NCI-H2171 (cell line): ENCODE data around the gene FRMD6.

ENCODE experiments used
- DNase-seq: peaks from one replicate; lab custom pipeline; 2025; lab: John Stamatoyannopoulos, UW

The FRMD6 gene

DNA sequence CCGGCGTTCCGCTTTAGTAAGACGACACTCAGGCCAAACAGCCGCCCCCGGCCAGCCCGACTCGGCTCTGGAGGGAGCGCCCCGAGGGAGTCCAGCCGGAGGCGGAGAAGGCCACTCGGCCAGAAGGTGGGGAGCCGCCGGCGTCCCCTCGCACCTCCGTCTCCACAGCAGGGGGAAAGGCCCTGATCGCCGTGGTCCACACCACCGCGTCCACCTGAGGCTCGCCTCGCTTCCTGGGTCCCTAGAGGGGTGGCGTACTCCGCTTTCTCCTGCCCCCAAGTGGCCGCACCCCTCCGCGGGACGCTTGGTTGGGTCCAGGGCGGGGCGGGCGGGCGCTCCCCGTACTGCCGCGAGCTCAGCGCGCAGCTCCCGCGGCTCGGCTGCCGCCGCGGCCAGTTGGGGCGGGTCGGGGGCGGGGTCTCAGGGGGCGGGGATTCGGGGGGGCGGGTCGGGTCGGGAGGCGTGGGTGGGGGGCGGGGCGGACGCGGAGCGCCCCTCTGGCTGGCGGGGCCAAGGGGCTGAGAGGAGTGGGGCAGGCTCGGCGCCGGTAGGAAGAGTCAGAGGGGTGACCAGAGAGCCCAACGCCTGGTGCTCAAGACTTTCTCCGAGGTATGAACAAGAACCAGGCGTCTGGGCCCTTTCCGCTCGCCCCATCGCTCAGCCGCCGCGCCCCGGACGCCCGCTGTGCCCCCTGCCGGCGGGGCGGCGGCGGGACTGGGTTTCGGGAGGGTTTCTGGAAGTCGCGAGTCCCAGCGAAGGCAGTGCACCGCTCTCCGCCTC, at the start of gene FRMD6:
Gene FRMD6 (plus strand): TSS at position 523 of the 780 bp plus-strand sequence. CDS start 37,927 bp downstream, outside the sequence.
- DNase-seq = peak; percentile 93

DNA sequence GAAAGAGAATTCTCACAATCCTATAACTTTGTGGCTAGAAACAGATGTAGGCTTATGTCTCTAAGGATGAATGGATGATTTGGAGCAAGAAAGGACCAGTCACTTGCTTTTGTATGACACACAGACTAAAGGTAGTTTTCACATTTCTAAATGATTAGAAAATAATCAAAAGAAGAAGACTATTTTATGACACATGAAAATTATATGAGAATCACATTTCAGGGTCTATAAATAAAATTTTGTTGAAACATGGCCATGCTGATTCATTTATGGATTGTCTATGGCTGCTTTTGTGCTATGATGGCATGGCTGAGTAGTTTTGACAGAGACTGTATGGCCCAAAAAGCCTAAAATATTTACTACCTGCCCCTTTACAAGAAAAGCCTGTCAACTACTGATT, 49.4 kb upstream of the FRMD6 start:
- no peak for DNase-seq

DNA sequence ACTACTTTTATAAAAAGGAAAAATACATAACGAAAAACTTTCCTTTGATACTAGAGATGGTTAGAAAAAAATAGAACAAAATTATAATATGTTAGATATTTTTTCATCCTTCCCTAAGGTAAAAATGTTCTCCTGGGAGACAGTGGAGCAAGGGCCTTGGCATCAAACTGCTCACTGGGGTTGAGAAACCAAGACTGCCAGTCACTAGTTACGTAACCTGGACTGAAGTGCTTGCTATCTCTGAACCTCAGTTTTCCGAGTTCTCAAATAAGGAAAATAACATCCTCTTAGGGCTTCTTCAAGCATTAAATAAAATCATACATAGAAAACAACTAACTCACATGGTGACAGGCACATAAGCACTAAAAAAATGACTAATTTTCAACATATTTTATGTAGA, 48.2 kb upstream of the FRMD6 start:
- no peak for DNase-seq

DNA sequence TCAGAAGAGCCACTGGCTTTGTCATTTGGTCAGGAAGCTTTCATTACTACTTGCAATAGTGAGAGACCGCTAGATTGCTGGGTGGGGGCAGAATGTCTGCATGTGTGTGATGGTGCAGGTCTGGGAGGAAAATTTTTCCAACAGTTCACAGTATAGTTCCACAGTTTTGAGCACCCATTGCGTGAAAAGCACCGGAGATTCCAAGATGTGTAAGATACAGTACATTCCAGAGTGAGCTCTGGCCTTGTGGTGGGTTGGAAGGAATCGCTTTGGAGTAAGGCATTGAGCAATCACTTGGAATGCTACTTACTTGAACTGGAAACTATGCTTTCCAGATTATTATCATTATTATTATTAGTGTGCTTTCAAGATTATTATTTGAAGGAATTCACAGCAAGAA, 47.6 kb upstream of the FRMD6 start:
- DNase-seq = no peak

DNA sequence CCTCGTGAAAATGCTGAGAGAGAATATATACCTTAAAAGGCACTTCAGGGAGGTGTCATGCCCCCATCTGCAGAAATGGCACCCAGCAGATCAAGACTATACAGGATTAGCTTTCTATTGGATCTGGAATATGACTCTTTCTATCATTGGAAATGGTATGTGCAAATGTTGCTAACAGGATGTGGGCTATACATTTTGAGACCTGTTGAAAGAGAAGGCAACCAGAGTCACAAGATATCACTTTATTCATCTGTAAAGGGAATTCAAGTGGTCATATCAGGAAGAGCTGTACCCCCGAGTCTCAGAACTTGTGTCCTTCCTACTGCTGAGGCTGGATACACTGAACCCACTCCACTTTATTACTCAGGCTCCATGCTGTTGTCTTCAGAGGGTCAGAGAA, 46.1 kb upstream of the FRMD6 start:
- DNase-seq = no peak

DNA sequence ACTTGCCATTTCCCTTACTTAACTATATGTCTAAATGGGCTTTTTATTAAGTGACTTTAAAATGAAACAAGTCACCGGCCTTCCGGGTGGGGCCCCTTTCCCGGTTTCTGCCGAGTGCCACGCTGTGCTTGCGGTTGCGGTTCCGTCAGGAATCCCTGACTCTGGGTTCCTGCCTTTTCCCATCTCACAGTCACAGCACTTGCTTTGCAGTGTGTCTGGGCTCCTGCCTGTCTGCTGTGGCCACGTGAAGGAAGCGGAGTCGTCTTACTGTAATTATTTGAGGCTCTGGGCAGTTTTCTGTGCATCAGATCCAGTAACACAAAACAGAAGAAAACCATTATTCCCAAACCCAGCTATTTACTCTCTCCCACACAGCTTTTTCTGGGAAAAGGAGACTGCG, 44.0 kb upstream of the FRMD6 start:
- no peak for DNase-seq

DNA sequence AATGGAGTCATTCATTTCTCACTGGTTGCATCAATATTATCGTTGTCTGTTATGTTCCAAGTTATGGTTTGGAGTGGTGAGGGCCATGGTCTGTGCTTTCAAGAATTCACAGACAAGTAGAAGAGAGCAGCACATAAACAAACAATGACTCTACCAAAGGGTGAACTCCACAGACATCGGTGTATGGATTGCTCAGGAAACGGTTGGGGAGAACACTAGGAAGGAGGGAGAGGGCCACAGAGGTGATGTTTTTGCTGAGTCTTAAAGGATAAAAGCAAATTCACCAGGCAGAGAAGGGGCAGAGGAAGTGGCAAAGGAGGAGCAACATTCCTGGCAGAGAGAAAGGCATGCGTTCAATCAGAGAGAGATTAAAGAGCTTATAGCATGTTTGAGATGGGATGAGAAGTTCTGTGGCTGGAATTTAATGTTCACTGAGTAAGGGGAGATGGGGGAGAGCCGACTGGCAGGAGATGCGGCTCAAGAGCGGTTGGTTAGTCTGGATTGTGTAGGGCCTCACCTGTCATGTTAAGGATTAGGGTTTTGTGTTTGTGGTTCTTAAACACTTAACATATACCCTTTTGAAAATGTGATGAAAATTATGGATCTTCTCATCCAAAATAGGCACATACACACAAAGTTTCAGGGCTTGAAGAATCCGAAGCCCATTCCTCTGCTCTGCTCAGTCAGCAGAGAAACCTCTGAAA, 42.3 kb upstream of the FRMD6 start:
- no peak for DNase-seq

DNA sequence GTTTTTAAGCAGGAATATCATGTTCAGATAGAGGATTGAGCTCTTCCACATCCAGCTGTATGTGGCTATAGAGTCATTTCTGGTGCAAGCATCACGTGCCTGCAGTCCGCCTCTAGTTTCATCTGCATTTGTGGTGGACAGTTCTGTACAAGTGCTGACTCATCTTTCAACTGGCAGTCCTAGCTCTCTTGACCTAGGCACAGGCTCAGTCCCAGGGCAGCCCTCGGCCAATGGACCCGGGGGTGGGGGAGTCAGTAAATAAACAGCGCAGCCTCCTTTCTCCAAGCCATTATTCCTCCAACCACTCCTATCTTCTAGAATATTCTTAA, 41.8 kb upstream of the FRMD6 start:
- DNase-seq = no peak

DNA sequence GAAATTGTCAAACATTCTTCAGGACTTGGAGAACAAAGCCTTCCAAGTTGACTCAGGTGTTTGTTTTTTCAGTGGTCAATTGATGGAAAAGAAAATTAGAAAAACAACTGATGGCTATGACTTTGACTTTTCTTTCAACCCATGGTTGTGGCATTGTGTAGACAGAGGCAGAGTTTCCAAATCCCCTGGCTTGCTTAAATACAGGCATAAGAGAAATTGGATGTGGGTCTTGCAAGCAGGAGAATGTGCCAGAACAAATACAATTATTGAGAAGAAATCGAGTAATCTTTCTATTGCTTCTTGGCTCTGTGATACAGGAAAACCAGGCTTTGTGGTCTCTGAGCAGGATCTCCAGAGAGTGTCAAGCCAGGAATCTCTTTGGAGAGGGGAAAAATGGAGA, 40.9 kb upstream of the FRMD6 start:
- no peak for DNase-seq

DNA sequence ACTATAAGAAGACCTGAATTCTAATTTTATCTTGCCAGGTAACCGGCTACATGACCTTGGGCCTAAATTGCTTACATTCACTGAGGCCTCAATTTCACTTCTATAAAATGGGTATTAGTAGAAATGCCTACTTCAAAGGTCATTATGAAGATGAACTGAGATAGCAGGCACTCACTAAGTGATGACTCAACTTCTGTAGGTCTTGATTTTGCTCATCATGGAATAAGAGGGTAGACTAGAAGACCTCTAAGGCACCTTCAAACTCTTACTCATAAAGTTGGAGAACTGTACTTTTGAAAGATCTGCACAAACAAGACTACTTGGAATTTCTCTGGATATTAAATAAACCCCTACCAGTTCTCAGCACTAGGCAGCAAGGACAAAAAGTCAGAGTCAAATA, 39.3 kb upstream of the FRMD6 start:
- DNase-seq = no peak

DNA sequence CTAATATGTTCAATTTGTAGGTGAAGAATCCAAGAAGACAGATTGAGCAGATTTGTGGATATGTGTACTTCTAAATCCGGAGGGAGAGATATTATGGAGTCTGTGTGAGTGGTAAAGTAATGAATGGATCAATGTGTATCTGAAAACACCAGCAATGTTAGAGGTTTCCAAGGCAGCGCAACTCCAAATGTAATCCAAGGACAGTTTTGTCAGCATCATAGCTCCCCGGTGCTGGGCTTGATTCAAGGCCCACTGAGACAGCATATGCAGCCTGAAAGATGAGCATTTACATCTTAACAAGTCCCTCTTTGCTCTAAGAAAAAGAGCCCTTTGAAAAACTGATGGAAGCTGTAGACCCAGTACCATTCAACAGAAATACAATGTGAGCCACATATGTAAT, 38.3 kb upstream of the FRMD6 start:
- no peak for DNase-seq

DNA sequence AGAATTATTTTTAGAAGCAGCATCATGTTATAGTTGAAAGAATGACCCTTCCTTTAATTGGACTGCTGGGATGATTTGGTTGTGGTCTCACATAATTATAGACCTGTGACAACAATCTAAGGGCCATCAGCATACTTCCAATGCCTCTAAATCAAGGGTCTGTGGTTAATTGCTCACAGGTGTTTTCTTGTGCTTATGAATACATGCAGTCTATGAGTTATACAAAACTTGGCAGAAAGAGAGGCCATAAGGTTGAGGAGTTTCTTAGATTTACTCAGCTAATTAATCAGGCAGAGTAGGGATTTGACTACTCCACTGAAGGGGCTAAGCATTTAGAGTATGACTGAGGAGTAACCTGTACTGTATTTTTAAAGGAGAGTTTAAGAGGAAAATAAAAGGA, 37.0 kb upstream of the FRMD6 start:
- DNase-seq = no peak

DNA sequence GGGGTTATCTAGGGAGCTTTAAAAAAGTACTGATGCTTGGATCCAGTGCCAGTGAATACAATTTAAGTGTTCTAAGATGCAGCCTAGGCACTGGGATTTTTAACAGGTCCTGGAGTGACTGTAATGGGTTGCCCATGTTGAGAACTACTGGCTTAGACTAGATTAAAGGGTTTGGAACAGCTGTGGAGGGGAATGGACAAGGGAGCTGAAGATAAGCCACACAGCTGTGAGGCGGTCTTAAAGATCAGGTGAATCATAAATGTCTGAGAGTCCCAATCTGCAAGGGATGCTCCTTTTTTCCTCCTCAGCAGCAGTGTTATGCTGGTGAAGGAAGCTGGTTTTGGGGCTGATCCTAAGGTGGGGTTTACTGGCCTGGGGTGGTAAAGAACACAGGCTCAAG, 35.5 kb upstream of the FRMD6 start:
- DNase-seq = no peak

DNA sequence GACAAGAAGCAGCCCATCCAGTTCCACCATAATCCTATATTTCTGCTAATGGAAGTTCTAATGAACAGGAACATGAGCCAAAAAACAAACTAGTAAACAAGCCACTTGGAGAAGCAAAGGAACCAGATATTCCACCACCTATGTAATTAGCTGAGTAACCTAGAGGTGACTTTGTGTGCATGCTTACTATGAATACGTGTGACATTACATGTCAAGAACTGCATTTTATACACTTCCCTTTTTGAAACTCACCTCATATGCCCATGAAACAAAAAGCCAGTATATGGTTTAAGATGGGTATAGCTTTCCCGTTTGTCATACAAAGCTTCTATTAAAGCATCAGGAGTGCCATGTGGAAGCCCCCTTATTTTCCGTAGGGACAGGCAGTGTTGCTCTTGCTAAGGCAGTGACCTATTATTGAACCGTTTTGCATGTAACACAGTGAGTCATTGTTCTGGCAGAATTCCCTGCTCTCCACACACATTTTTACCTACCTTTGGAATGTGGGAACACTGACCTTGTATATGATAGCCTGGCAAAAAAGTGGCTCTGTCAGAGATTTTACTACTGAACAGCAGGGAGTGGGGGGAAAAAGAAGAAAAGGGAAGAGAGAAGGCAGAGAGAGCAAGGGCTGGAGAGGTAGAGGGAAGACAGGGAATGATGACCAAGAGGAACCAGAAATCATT, 34.8 kb upstream of the FRMD6 start:
- no peak for DNase-seq

DNA sequence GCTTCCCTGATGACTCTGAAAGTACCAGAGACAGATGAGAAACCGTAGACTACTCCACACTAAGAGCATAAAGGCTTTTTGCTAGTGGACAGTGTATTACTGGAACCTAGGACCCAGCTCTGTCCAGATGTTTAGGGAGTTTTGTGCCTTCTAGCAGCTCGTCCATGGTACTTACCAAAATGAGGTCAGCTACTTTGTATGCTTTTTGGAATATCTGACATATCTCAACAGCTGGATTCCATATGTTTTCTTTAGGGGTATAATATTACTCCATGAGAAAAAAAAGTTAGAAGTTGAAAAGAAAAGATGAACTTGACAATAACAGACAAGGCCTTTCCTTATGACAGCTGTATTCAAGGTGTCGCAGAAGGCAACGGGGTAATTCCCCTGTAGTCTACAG, 32.1 kb upstream of the FRMD6 start:
- no peak for DNase-seq

DNA sequence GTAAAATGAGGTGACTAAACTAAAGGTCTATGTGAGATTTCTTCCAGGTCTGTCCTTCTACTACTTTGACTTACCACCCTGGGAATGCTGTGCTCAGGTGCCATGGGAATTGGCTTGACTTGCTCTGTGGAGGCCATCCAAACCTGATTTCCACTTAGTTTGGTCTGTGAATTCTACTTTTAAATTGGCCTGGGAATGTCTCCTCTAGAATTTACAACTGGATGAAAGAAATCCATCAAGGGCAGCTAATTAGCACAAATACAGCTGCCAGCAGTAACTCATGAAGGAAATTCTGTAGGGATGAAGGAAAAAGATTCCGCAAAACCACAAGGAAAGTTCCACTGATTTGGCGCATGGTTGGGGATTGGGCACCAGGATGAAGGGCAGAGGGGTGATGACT, 31.7 kb upstream of the FRMD6 start:
- DNase-seq = no peak

DNA sequence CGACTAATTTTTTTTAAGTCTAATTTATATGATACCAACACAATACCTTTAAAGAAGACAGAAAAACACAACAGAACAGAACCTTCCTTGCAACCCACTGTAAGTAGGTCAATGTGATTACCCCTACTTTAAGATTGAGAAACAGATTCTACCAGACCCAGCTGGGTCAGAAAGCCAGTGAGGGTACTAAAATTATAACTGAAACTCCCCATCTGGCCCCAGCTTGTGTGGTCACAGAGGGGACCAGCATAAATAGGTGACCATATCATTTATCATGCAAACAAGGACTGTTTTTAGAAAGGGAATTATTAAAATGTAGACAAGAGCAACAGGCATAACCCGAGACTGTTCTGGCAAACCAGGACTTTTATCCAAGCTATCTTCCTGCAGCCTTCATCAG, 30.1 kb upstream of the FRMD6 start:
- no peak for DNase-seq

DNA sequence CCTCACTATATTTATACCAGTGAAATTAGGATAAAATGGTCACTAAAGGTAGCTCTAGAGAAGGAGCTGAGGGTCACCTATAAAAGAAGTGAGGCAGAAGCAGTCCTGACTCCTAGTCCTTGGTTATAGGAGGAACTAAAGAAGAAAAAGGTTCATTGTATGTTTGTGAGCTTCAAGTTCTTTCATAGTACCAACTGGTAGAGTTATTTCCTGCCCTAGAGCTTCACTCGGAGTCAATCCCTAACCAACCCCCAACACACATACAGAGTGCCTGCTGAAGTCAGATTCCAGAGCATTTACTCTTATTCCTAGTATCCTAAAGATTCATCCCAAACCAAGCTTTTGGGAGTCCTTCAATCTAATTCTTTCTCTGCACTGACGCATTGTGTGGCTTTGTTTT, 29.3 kb upstream of the FRMD6 start:
- no peak for DNase-seq

DNA sequence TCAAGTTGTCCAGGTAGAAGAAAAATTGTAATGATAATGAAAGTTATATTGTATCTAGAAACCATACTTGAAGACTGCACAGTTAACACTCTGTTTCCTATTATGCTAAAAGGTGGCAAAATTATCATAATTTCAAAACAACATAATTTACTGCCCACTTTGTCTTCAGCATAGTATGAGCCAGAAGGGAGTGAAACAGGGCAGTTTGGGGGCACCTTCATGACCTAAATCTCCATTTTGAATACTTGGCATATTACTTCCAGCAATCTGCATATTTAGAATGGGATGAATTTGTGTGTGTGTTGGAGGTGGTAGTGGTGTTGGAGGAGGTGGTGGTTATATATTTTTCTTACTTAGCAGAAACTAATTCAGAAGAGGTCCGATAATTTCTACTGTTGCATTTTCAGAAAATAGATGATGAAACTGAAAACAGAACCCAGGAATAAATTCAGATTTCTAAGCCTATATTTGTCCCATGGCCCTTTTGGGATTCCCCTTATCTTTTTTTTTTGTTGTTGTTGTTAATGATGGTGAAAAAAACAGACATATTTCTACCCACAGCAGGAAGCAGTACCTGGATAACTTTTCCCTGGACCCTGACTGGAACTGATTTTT, 26.6 kb upstream of the FRMD6 start:
- no peak for DNase-seq

DNA sequence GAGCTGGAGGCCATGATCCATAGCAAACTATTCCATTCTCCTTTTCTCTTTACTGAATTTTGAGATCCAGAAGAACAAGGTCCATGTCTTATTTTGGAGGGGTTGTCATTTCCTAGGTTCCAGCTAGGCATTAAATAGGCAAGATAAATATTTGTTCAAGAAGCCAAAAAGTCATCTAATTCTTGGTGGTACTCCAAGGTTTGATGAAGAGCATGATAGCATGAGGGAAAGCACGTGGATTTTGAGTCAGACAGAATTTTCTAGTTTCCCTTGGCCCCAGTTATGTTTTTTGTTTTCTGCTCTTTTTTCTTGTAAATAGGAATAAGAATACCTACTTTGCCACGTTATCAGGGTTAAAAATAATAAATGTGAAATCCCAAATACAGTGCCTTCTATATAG, 25.5 kb upstream of the FRMD6 start:
- no peak for DNase-seq

DNA sequence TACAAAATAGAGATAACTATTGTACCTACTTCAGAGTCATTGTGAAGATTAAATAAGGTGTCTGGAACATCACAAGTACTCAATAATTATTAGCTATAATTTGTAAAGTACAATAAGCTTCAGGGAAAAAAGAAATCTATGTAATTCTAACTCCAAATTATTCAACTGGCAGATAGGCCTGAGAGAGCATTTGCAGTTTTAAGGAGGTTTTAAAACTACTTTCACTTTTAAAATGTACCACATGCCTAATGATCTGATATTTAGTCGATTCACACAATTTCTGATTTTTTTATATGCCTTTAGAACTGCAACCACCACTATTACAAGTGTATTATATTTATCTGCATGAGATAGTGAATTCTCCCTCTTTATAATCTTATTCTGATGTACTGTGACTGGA, 24.9 kb upstream of the FRMD6 start:
- no peak for DNase-seq

DNA sequence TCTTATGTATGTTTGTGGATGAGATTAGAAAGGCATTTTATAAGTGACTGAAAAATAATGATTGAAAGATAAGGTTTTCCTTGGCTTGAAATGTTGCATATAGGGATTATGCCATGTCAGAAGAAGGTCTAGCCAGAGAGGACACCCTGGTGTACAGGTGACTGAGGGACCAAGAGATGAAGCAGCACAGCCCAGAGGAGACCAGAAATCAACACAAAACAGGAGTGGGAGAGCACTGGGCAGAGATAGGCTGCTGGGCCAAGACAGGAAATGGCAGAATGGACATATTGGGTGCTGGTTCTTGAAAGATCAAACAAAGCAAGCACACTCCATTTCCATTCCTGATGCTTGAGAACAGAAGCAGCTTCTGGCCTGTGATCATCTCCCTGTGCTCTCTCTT, 24.4 kb upstream of the FRMD6 start:
- no peak for DNase-seq

DNA sequence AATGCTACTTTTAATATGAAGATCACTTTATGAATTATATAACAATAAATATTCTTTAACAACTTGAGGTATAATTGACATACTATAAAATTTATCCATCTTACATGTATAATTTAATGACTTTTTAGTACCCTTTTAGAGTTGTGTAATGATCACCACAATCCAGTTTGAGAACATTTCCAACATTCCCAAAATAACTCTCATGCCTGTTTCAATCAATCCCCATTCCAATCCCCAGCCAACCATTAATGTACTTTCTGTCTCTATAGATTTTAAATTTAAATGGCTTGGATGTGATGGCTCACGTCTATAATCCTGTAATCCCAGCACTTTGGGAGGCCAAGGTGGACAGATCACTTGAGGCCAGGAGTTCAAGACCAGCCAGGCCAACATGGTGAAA, 23.5 kb upstream of the FRMD6 start:
- no peak for DNase-seq
